ENCODE measurements around the gene RNF31. TPM values are rescaled to one million over a fixed set of nuclear protein-coding genes. Genes with fewer than 3 reads are reported as not detected.

The RNF31 gene
- total and polyA plus RNA-seq, 2 of the 13 experiments (the other 11 are each of a cell fraction or from before 2014, with no cell fraction given) = 48.2 to 86.8 TPM

GRCh38 chr14:24098927-24099813 lies 48.1 kb upstream of the RNF31 start (continued):
- TF ChIP-seq ELF4 (CRISPR knock-in tag; IDR thresholded peaks at IDR 0.05; ENCODE audit: borderline replicate concordance) (no peak), ZFYVE20 (CRISPR knock-in tag; IDR thresholded peaks at IDR 0.05; ENCODE audit: borderline replicate concordance, low read depth) (peak; percentile 22; the same call in 1 of the 2 replicates), ZFY (CRISPR knock-in tag; IDR thresholded peaks at IDR 0.05) (peak; percentile 26; the same call in 1 of the 2 replicates), DBP (CRISPR knock-in tag; IDR thresholded peaks at IDR 0.05; ENCODE audit: not compliant biosample characterization) (no peak), KLF6 (CRISPR knock-in tag; IDR thresholded peaks at IDR 0.05) (no peak), ZFP1 (CRISPR knock-in tag; IDR thresholded peaks at IDR 0.05) (no peak), ZNF484 (CRISPR knock-in tag; IDR thresholded peaks at IDR 0.05; ENCODE audit: borderline replicate concordance, low read depth) (no peak), KDM4B (CRISPR knock-in tag; IDR thresholded peaks at IDR 0.05) (peak; percentile 8; the same call in 1 of the 2 replicates), NFAT5 (CRISPR knock-in tag; IDR thresholded peaks at IDR 0.05) (0 out of 2 replicates have a peak, but pooled peaks have one; percentile 43), POLR2AphosphoS5 (IDR thresholded peaks at IDR 0.05; ENCODE audit: low read depth, low read length) (peak; percentile 44), SNAPC4 (CRISPR knock-in tag; IDR thresholded peaks at IDR 0.05) (peak; percentile 50; the same call in 1 of the 2 replicates), SALL2 (CRISPR knock-in tag; IDR thresholded peaks at IDR 0.05) (peak; percentile 58; the same call in 1 of the 2 replicates), NFE2 (CRISPR knock-in tag; IDR thresholded peaks at IDR 0.05) (no peak), KDM2A (CRISPR knock-in tag; IDR thresholded peaks at IDR 0.05; ENCODE audit: borderline replicate concordance, low read depth) (no peak), BORCS8-MEF2B (CRISPR knock-in tag; IDR thresholded peaks at IDR 0.05) (peak; percentile 38; the same call in 1 of the 2 replicates)

Measured in HepG2 (cell line).